Measurements from ENCODE around the gene HLA-DOA. TPM values are rescaled to one million over a fixed set of nuclear protein-coding genes. Genes with fewer than 3 reads are reported as not detected.

The HLA-DOA gene
- total RNA-seq, 1 donor from 2014 or later: not detected

DNA sequence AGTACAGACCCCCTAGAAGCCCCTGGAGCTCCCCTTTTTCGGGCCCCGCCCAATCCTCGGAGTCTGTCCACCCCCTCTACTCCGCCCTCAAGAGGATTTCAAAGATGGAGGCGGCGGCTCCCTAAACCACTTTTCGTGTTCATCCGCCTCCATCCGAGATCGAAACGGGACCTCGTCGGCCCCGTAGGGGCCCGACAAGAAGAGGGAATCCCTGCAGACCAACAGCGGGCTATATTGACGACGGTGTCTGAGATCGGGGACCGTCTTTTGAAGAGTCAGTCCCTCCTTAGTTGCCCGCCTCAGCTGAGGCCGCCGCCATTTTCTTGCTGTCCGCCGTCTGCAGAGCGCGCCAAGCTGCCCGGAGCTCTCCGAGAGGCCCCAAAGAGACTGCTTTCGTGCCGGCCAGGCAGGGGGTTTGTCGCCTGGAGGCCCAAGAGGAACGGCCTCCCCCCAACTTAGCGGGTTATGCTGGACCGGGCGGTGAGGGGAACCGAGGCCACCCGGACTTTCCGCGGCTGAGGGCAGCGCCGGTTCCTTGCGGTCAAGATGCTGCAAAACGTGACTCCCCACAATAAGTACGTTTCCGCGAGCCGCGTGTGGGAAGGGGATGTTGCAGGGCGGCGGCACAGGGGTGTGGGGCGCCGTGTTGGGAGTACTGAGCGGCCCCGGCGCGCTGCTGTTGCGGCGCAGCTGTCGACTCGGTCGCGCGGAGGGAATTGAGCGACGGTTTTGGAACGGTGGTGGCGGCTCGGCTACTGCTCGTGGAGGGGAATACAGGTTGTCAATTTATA lies 36.8 kb downstream of the HLA-DOA start:
- Histone ChIP-seq H3K27me3 (ENCODE audit: control insufficient read depth, insufficient read depth, low read length) (no peaks in the 10 kb centered on the region), H3K4me3 (ENCODE audit: low read depth, low read length) (peak overlapping the region; percentile 96), H3K36me3 (ENCODE audit: control insufficient read depth, insufficient read depth, low read length) (peaks cover 39% of the 10 kb centered on the region)
- TF ChIP-seq, protein P1, sequence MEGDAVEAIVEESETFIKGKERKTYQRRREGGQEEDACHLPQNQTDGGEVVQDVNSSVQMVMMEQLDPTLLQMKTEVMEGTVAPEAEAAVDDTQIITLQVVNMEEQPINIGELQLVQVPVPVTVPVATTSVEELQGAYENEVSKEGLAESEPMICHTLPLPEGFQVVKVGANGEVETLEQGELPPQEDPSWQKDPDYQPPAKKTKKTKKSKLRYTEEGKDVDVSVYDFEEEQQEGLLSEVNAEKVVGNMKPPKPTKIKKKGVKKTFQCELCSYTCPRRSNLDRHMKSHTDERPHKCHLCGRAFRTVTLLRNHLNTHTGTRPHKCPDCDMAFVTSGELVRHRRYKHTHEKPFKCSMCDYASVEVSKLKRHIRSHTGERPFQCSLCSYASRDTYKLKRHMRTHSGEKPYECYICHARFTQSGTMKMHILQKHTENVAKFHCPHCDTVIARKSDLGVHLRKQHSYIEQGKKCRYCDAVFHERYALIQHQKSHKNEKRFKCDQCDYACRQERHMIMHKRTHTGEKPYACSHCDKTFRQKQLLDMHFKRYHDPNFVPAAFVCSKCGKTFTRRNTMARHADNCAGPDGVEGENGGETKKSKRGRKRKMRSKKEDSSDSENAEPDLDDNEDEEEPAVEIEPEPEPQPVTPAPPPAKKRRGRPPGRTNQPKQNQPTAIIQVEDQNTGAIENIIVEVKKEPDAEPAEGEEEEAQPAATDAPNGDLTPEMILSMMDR (IDR thresholded peaks at IDR 0.05; ENCODE audit: insufficient read depth, low read length, severe bottlenecking): no peak
- DNase-seq (ENCODE audit: low read depth) (no peak), FAIRE-seq (no peak)

DNA sequence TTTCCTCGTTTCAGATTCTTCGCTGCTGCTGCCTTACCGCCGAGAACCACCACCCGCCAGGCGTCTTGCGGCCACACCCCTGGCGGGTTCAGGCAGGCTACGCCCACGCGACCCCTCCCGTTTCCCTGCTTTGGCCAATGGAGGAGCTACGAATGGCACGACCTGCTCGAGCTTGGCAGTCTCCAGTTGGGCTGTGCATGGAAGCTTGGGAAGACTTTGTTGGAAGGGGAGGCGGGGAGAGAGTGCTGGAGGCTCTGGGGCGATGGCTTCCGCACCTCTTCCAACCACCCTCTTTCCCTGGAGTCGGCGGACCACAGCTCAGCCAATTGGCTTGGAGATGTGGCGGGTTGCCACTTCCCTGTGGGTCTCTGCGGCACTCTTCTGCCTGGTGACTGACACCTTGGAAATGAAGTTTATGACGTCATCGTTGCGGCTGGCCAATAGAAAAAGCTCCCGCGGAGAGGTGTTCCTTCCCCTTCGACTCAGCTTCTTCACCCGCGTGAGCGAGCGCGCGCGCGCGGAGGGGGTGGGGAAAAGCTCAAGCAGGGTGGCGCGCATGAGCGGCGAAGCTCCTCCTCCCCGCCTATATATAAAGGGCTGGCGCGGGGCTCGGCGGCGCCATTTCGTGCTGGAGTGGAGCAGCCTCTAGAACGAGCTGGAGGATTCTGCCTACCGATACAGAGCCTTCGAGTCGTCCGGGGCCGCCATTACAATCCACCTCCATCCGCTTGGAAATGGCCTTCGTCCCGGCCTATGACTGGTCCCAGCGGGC lies 37.6 kb downstream of the HLA-DOA start:
- peak; percentile 99 for DNase-seq (ENCODE audit: low read depth)
- TF ChIP-seq, protein P1 (IDR thresholded peaks at IDR 0.05; ENCODE audit: insufficient read depth, low read length, severe bottlenecking): no peak
- Histone ChIP-seq H3K36me3 (ENCODE audit: control insufficient read depth, insufficient read depth, low read length) (peaks cover 31% of the 10 kb centered on the region), H3K27me3 (ENCODE audit: control insufficient read depth, insufficient read depth, low read length) (no peaks in the 10 kb centered on the region), H3K4me3 (ENCODE audit: low read depth, low read length) (peak overlapping the region; percentile 96)
- FAIRE-seq: no peak

DNA sequence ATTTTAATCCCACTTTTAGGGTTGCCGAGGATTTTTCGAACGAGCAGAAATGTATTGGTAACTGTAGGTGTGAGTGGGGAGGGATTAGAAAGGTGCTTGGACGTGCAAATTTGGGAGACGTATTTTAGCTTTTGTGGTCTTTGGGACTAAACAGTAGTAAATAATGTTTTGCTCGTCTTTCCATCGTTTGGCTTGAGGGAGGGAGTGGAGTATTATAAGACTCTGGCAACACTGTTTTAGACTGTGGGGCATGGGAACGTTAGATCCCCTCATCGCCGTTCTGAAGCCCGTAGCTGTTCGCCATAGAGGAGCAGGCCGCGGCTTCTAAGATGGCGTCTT lies 38.2 kb downstream of the HLA-DOA start:
- Histone ChIP-seq H3K4me3 (ENCODE audit: low read depth, low read length) (peak overlapping the region; percentile 91), H3K27me3 (ENCODE audit: control insufficient read depth, insufficient read depth, low read length) (no peaks in the 10 kb centered on the region), H3K36me3 (ENCODE audit: control insufficient read depth, insufficient read depth, low read length) (peaks cover 29% of the 10 kb centered on the region)
- TF ChIP-seq, protein P1 (IDR thresholded peaks at IDR 0.05; ENCODE audit: insufficient read depth, low read length, severe bottlenecking): no peak
- FAIRE-seq (no peak), DNase-seq (ENCODE audit: low read depth) (no peak)

DNA sequence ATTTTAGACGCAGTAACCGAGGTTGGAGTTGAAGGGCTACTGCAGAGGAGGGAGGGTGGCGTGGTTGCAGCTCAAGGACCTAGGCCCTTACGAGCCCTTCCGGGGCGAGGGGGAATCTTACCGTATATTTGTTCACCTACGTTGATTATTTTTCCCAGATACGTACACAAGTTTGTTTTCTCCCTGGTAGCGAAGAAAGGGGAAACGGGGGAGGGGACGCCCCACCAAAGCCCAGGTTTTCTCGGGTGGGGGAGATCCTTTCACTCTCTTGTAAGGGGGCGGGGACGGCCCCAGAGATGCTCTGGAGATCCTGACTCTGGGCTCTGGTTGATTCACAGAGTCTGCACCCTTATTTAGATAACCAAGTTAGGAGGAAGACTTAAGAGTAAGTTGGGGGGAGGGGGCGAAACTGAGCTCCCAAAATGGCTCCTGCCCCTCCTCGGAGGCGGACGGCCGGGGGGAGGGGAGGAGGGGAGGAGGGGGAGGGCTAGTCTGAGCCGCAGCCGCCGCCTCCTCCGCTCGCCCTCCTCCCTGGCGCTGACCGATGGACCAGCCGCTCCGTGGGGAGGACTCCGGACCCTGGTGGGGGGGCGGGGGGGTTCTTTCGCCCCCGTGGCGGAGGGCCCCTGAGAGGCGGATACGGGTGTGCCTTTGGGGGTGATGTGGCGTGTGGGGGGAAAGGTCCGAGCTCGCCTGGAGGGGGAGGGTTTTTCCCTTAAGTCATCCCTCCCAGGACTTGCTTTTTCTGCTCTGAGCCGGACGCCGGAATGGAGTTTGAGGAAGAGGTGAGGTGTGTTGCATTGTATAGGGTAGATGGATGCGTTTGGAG lies 38.8 kb downstream of the HLA-DOA start:
- H3K27me3 ChIP-seq (ENCODE audit: control insufficient read depth, insufficient read depth, low read length): no peaks in the 10 kb centered on the region
- H3K4me3 ChIP-seq (ENCODE audit: low read depth, low read length): peak overlapping the region; percentile 91
- TF ChIP-seq, protein P1 (IDR thresholded peaks at IDR 0.05; ENCODE audit: insufficient read depth, low read length, severe bottlenecking): no peak
- FAIRE-seq (no peak), DNase-seq (ENCODE audit: low read depth) (peak; percentile 72)
- H3K36me3 ChIP-seq (ENCODE audit: control insufficient read depth, insufficient read depth, low read length): peaks cover 23% of the 10 kb centered on the region

DNA sequence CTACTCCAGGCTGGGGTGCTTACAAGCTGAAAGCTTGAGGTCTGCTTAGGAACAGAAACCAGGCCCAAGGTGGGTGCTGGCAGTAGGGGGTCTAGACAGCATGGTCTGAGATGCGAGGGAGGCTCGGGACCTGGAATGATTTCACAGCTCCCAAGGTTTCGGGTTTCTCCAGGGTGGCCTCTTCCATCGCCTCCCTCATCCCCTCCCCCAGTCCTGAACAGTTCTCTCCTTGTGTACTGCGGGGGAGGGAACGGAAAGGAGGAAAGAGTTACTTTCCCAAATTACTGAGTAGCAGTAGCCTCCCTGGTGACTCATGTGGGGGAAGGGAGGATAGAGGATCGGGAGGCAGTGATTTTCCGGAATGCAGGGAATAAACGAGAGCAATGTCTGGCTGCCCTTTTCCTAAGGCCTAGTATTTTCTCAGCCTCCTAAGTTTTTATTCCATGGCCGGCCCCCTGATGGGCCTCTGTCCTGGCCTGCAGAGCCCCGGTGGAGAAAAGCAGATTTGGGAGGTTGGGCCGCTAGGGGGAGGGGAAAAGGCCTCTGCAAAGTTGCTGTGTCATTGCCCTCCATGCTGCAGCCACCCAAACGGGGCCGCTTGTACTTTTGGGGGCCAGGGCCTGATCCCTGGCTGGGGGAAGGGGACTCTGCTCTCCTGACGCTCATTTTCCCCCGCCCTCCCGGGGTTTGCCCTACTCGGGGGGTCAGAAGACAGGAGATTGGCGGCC lies 39.5 kb downstream of the HLA-DOA start:
- Histone ChIP-seq H3K27me3 (ENCODE audit: control insufficient read depth, insufficient read depth, low read length) (no peaks in the 10 kb centered on the region), H3K36me3 (ENCODE audit: control insufficient read depth, insufficient read depth, low read length) (peaks cover 20% of the 10 kb centered on the region), H3K4me3 (ENCODE audit: low read depth, low read length) (peak overlapping the region; percentile 91)
- TF ChIP-seq, protein P1 (IDR thresholded peaks at IDR 0.05; ENCODE audit: insufficient read depth, low read length, severe bottlenecking): peak; percentile 42
- no peak for FAIRE-seq
- DNase-seq (ENCODE audit: low read depth): peak; percentile 91

Measured in bronchial epithelial cell (primary cell).